ENCODE results near the gene SLC6A1. TPM values are rescaled to one million over a fixed set of nuclear protein-coding genes. Genes with fewer than 3 reads are reported as not detected.
A peak's percentile ranks its signal among the peaks of the same experiment; 100 is the strongest.

The SLC6A1 gene
- total RNA-seq, 1 experiment from 2014 or later, result not detected

DNA sequence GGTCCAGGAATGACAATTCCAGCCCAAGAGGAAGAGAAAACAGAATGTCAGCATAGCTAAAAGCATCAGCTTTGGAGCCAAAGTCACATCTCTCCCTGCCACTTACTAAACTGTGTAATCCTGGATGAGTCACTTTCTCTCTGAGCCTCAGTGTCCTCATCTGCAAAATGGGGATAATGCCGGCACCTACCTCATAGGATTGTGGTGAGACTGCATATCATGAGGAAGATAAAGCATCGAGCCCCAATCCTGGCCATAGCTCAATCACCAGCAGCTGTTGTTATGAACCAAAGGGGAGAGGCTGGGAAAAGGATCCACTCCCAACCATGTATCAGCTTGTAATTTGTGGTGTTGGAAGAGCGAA lies 9.1 kb downstream of the SLC6A1 start:
- CTCF ChIA-PET, result interaction anchor here (0.6 to 1.4 kb wide), 7 partner anchors 10 to 380 kb away, joined by 3 to 6 read pairs (median 3); no protein-coding TSS in a partner anchor
- BruUV-seq (replicated peaks), result no TSS peak
- peaks cover 9% of the 10 kb centered on the region for H3K4me1 Mint-ChIP-seq (ENCODE audit: insufficient read depth, unreplicated experiment)

GRCh38 chr3:11002371-11002807 lies 9.8 kb downstream of the SLC6A1 start:
- no peak overlapping the region for H3K27ac Mint-ChIP-seq (ENCODE audit: low read depth, unreplicated experiment)
- DNase-seq (ENCODE audit: unreplicated experiment), result no peak
- POLR2A ChIA-PET, result no interaction called here
- TF ChIP-seq, protein P1, sequence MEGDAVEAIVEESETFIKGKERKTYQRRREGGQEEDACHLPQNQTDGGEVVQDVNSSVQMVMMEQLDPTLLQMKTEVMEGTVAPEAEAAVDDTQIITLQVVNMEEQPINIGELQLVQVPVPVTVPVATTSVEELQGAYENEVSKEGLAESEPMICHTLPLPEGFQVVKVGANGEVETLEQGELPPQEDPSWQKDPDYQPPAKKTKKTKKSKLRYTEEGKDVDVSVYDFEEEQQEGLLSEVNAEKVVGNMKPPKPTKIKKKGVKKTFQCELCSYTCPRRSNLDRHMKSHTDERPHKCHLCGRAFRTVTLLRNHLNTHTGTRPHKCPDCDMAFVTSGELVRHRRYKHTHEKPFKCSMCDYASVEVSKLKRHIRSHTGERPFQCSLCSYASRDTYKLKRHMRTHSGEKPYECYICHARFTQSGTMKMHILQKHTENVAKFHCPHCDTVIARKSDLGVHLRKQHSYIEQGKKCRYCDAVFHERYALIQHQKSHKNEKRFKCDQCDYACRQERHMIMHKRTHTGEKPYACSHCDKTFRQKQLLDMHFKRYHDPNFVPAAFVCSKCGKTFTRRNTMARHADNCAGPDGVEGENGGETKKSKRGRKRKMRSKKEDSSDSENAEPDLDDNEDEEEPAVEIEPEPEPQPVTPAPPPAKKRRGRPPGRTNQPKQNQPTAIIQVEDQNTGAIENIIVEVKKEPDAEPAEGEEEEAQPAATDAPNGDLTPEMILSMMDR (IDR thresholded peaks at IDR 0.05; ENCODE audit: unreplicated experiment), result no peak
- peaks cover 9% of the 10 kb centered on the region for H3K4me1 Mint-ChIP-seq (ENCODE audit: insufficient read depth, unreplicated experiment)
- CTCF ChIA-PET, result interaction anchor here (0.6 to 1.4 kb wide), 3 partner anchors 11 to 57 kb away, joined by 3 read pairs; no protein-coding TSS in a partner anchor
- H3K27me3 Mint-ChIP-seq (ENCODE audit: insufficient read depth, unreplicated experiment), result peaks cover 20% of the 10 kb centered on the region
- intact Hi-C loops (cut with micrococcal nuclease), result no loop called here
- no peaks in the 10 kb centered on the region for H3K9me3 Mint-ChIP-seq (ENCODE audit: unreplicated experiment)
- BruUV-seq (replicated peaks), result no TSS peak
- no peaks in the 10 kb centered on the region for H3K36me3 Mint-ChIP-seq (ENCODE audit: insufficient read depth, unreplicated experiment)
- no peak overlapping the region for H3K4me3 Mint-ChIP-seq (ENCODE audit: unreplicated experiment)

More for the DNA sequence above, 9.1 kb downstream of the SLC6A1 start:
- Mint-ChIP-seq H3K27ac (ENCODE audit: low read depth, unreplicated experiment) (no peak overlapping the region), H3K27me3 (ENCODE audit: insufficient read depth, unreplicated experiment) (peaks cover 18% of the 10 kb centered on the region), H3K36me3 (ENCODE audit: insufficient read depth, unreplicated experiment) (no peaks in the 10 kb centered on the region), H3K9me3 (ENCODE audit: unreplicated experiment) (no peaks in the 10 kb centered on the region), H3K4me3 (ENCODE audit: unreplicated experiment) (no peak overlapping the region)
- POLR2A ChIA-PET, result no interaction called here
- no peak for DNase-seq (ENCODE audit: unreplicated experiment)
- intact Hi-C loops (cut with micrococcal nuclease), result no loop called here
- TF ChIP-seq, protein P1 (IDR thresholded peaks at IDR 0.05; ENCODE audit: unreplicated experiment), result no peak

DNA sequence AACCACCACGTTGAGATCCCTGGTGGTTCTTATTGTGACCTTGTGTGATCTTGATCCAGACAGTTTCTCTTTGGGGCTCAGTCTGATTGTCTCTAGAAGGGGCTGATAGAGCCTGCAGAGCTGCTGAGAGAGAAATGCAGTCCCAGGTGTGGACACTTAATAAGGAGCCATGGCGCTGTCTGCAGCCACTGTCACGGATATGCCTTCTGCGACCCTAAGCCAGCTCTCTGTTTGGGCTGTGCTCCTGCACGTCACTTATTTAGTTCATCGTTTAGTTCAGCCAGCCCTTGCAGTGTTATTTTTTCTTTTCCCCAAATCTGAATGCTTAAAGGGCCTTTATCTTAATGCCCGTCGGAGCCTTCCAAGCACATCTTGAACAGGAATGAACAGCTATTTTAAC lies 12.0 kb downstream of the SLC6A1 start:
- TF ChIP-seq, protein P1 (IDR thresholded peaks at IDR 0.05; ENCODE audit: unreplicated experiment), result no peak
- ChIA-PET CTCF (interaction anchor here (1.1 kb wide), 1 partner anchor 21 kb away, joined by 3 read pairs; no protein-coding TSS in a partner anchor), POLR2A (no interaction called here)
- H3K4me3 Mint-ChIP-seq (ENCODE audit: unreplicated experiment), result no peak overlapping the region
- intact Hi-C loops (cut with micrococcal nuclease), result no loop called here
- no peak for DNase-seq (ENCODE audit: unreplicated experiment)
- H3K4me1 Mint-ChIP-seq (ENCODE audit: insufficient read depth, unreplicated experiment), result no peaks in the 10 kb centered on the region
- no peaks in the 10 kb centered on the region for H3K9me3 Mint-ChIP-seq (ENCODE audit: unreplicated experiment)
- no peaks in the 10 kb centered on the region for H3K36me3 Mint-ChIP-seq (ENCODE audit: insufficient read depth, unreplicated experiment)
- H3K27me3 Mint-ChIP-seq (ENCODE audit: insufficient read depth, unreplicated experiment), result peaks cover 20% of the 10 kb centered on the region
- no TSS peak for BruUV-seq (replicated peaks)
- no peak overlapping the region for H3K27ac Mint-ChIP-seq (ENCODE audit: low read depth, unreplicated experiment)

- TF ChIP-seq, protein P1 (IDR thresholded peaks at IDR 0.05; ENCODE audit: unreplicated experiment), result no peak
- H3K4me1 Mint-ChIP-seq (ENCODE audit: insufficient read depth, unreplicated experiment), result no peaks in the 10 kb centered on the region
- H3K9me3 Mint-ChIP-seq (ENCODE audit: unreplicated experiment), result no peaks in the 10 kb centered on the region
- no peak overlapping the region for H3K27ac Mint-ChIP-seq (ENCODE audit: low read depth, unreplicated experiment)
- no peak overlapping the region for H3K4me3 Mint-ChIP-seq (ENCODE audit: unreplicated experiment)
- ChIA-PET POLR2A (no interaction called here), CTCF (interaction anchor here (1.6 kb wide), 1 partner anchor 59 kb away, joined by 5 read pairs; no protein-coding TSS in a partner anchor)
- H3K27me3 Mint-ChIP-seq (ENCODE audit: insufficient read depth, unreplicated experiment), result peaks cover 20% of the 10 kb centered on the region
- DNase-seq (ENCODE audit: unreplicated experiment), result peak; percentile 5
- BruUV-seq (replicated peaks), result no TSS peak
- H3K36me3 Mint-ChIP-seq (ENCODE audit: insufficient read depth, unreplicated experiment), result no peaks in the 10 kb centered on the region
- intact Hi-C loops (cut with micrococcal nuclease), result no loop called here
Measured at GRCh38 chr3:11005686-11006256, 13.2 kb downstream of the SLC6A1 start.
